K562 (cell line): ENCODE results near the gene SDCBP2. TPM values are rescaled to one million over a fixed set of nuclear protein-coding genes. Genes with fewer than 3 reads are reported as not detected.
A peak's percentile ranks its signal among the peaks of the same experiment; 100 is the strongest.

ENCODE experiments used
- ATAC-seq: fragments of 200-7000 bp; cut with Tn5 transposase; 3 replicates; pipeline ENCODE4 v1.9.1; 2020; ENCODE audit warnings: moderate library complexity
- BruUV-seq: library from RNA; stranded (reverse); fragments of 400-500 nt; replicated peaks from 2 replicates; lab custom pipeline; 2021; lab: Mats Ljungman, UMichigan
- CTCF ChIA-PET: fragments of 300-600 bp; formaldehyde crosslinking; extraction: SDS; loops from one replicate; lab custom pipeline; 2021; ENCODE audit warnings: low intra/inter-chr PET ratio; lab: Yijun Ruan, JAX
- POLR2A ChIA-PET: fragments of 300-600, 350-650 bp; sonication (Branson Sonifier 250); formaldehyde crosslinking; extraction: SDS; loops from one replicate; lab custom pipeline; 2021; ENCODE audit warnings: antibody characterized with exemption, inconsistent platforms; lab: Yijun Ruan, JAX
- DNase-seq, 4 experiments: peaks; one replicate each; pipeline versions ENCODE4 v3.0.0 to v3.0.0-alpha.2; 2011 to 2018; ENCODE audit warnings: low spot score in 3 of 4, mixed read lengths in 3 of 4; ENCODE audit errors: extremely low read depth in 1 of 4
- FAIRE-seq: peaks from 2 replicates; lab custom pipeline; 2011; peaks lifted over from hg19 to GRCh38; lab: Jason Lieb, UNC
- H2AFZ ChIP-seq: 2 replicates; pipeline ENCODE4 v1.6.0; 2011; ENCODE audit warnings: low read depth, low read length, control low read depth, inconsistent platforms
- H3K27ac ChIP-seq: fragments of 200-600 bp; 3 replicates; pipeline ENCODE4 v1.8.0; 2011; ENCODE audit warnings: low read depth, mild to moderate bottlenecking, control low read depth, inconsistent platforms, low read length, moderate library complexity, mixed read lengths; ENCODE audit errors: extremely low read depth
- H3K27me3 ChIP-seq, 2 experiments: fragments of 300-600 bp in 1 of 2; 2 replicates in 1 of 2; 3 replicates in 1 of 2; pipeline versions ENCODE4 v1.6.0 to v1.8.0; 2011; ENCODE audit warnings: inconsistent platforms in 2 of 2, low read length in 2 of 2, mild to moderate bottlenecking in 1 of 2, mixed read lengths in 1 of 2, moderate library complexity in 1 of 2; ENCODE audit not compliant: control insufficient read depth in 2 of 2, insufficient read depth in 2 of 2
- H3K36me3 ChIP-seq: fragments of 300-600 bp; 3 replicates; pipeline ENCODE4 v1.8.0; 2011; ENCODE audit warnings: mild to moderate bottlenecking, low read length, inconsistent platforms; ENCODE audit not compliant: control insufficient read depth, insufficient read depth
- H3K4me1 ChIP-seq, 2 experiments: fragments of 200-600 bp in 1 of 2; replicated peaks in 1 of 2; 2 replicates in 1 of 2; 3 replicates in 1 of 2; pipeline versions ENCODE4 v1.5.1 to v1.8.0; 2011; ENCODE audit warnings: inconsistent platforms in 2 of 2, low read length in 2 of 2, mild to moderate bottlenecking in 1 of 2, mixed read lengths in 1 of 2, moderate library complexity in 1 of 2; ENCODE audit not compliant: control insufficient read depth in 2 of 2, insufficient read depth in 2 of 2
- H3K4me2 ChIP-seq: 2 replicates; pipeline ENCODE4 v1.6.1; 2011; ENCODE audit warnings: low read length, control low read depth, inconsistent platforms, mixed read lengths; ENCODE audit not compliant: insufficient read depth
- H3K4me3 ChIP-seq: fragments of 200-600 bp; sonication (generic), shearing (Covaris generic); 2 replicates; pipeline ENCODE4 v1.5.1; 2016; ENCODE audit warnings: control low read depth, inconsistent platforms
- H3K79me2 ChIP-seq: fragments of 200-600 bp; 3 replicates; pipeline ENCODE4 v1.8.0; 2011; ENCODE audit warnings: low read length, inconsistent platforms; ENCODE audit not compliant: control insufficient read depth, insufficient read depth
- H3K9ac ChIP-seq, 2 experiments: 2 replicates each; pipeline versions ENCODE4 v1.6.0 to v1.6.1; 2011; ENCODE audit warnings: low read depth in 2 of 2, low read length in 2 of 2, control low read depth in 1 of 2, inconsistent platforms in 1 of 2, mild to moderate bottlenecking in 1 of 2, mixed read lengths in 1 of 2; ENCODE audit not compliant: insufficient read depth in 1 of 2
- H3K9me1 ChIP-seq: one replicate; pipeline ENCODE4 v1.6.0; 2011; ENCODE audit warnings: inconsistent platforms, mild to moderate bottlenecking, low read length, moderate library complexity; ENCODE audit not compliant: control insufficient read depth, insufficient read depth
- H3K9me3 ChIP-seq: replicated peaks from 2 replicates; pipeline ENCODE4 v1.5.1; 2011; ENCODE audit warnings: low read depth, low read length, inconsistent platforms; ENCODE audit not compliant: control insufficient read depth, insufficient read depth
- H4K20me1 ChIP-seq: replicated peaks from 2 replicates; pipeline ENCODE4 v1.6.1; 2011; ENCODE audit warnings: low read length, inconsistent platforms, mixed read lengths; ENCODE audit not compliant: control insufficient read depth, insufficient read depth
- E4F1 ChIP-seq: fragments of 250-450 bp; sonication (Bioruptor Pico); IDR thresholded peaks from 2 replicates; pipeline ENCODE4 v1.5.0; 2021; ENCODE audit warnings: mild to moderate bottlenecking, borderline replicate concordance
- LARP7 ChIP-seq: fragments of 450-650 bp; IDR thresholded peaks from 2 replicates; pipeline ENCODE4 v1.6.1; 2016
- LCOR ChIP-seq: sonication (generic); formaldehyde crosslinking; IDR thresholded peaks from 2 replicates; pipeline ENCODE4 v1.8.0; 2022; ENCODE audit warnings: mild to moderate bottlenecking, missing genetic modification reagents
- MBD2 ChIP-seq: sonication (generic); IDR thresholded peaks from 2 replicates; pipeline ENCODE4 v1.6.1; 2016; ENCODE audit warnings: low read depth, borderline replicate concordance
- MEF2A ChIP-seq: IDR thresholded peaks from 2 replicates; pipeline ENCODE4 v1.6.1; 2011; ENCODE audit warnings: low read depth, mild to moderate bottlenecking, low read length, moderate library complexity; ENCODE audit not compliant: control insufficient read depth
- NR2C2 ChIP-seq, 2 experiments: fragments of 200-800 bp in 1 of 2; sonication (Bioruptor generic) in 1 of 2; sonication (generic) in 1 of 2; formaldehyde crosslinking in 1 of 2; IDR thresholded peaks; 2 replicates each; pipeline versions ENCODE4 v1.6.1 to v1.8.0; 2016 to 2022; ENCODE audit warnings: mild to moderate bottlenecking in 1 of 2, missing compliant biosample characterization in 1 of 2, missing genetic modification characterization in 1 of 2, missing genetic modification reagents in 1 of 2
- POLR2AphosphoS2 ChIP-seq: IDR thresholded peaks from 2 replicates; pipeline ENCODE4 v1.6.1; 2012; ENCODE audit warnings: low read length, improper control_type of control experiment
- SIX5 ChIP-seq, 2 experiments: IDR thresholded peaks; 2 replicates each; pipeline ENCODE4 v1.6.1; 2011; ENCODE audit warnings: low read length in 2 of 2, borderline replicate concordance in 1 of 2, low read depth in 1 of 2, mild to moderate bottlenecking in 1 of 2, moderate library complexity in 1 of 2; ENCODE audit not compliant: insufficient read depth in 1 of 2
- SPI1 ChIP-seq: IDR thresholded peaks from 2 replicates; pipeline ENCODE4 v1.6.1; 2011; ENCODE audit warnings: low read depth, low read length, control low read depth, borderline replicate concordance
- ZNF696 ChIP-seq: fragments of 250-450 bp; sonication (Bioruptor Pico); conservative IDR thresholded peaks from 2 replicates; pipeline ENCODE4 v1.4.0; 2020; ENCODE audit warnings: mild to moderate bottlenecking, moderate library complexity
- ZNF717 ChIP-seq: fragments of 250-450 bp; sonication (Bioruptor Pico); IDR thresholded peaks from 2 replicates; pipeline ENCODE4 v1.5.0; 2021
- ZNF76 ChIP-seq: fragments of 250-450 bp; sonication (Bioruptor Pico); IDR thresholded peaks from 2 replicates; pipeline ENCODE4 v1.4.0; 2020; ENCODE audit warnings: mild to moderate bottlenecking, moderate library complexity, borderline replicate concordance
- WGBS: fragments of 100-300 bp; shearing (Covaris generic); methylation state at CpG from one replicate; pipeline ENCODE4 v1.1.6; 2016; ENCODE audit warnings: low coverage, mixed read lengths; ENCODE audit not compliant: insufficient coverage; ENCODE audit errors: missing lambda C conversion rate; 5-methylcytosine and 5-hydroxymethylcytosine counted together
- in situ Hi-C: fragments of 300-500 bp; cut with MboI; formaldehyde crosslinking; loops from 4 replicates; pipeline ENCODE4 v1.15.0; 2018; ENCODE audit warnings: inconsistent platforms, mixed read lengths
- intact Hi-C: fragments of 100-400 bp; cut with micrococcal nuclease; formaldehyde crosslinking; loops from 2 replicates; pipeline ENCODE4 v1.14.2; 2022
- polyA plus RNA-seq, 8 experiments: library from polyadenylated mRNA; depleted of rRNA in 4 of 8; stranded (reverse) in 5 of 8; unstranded in 3 of 8; fragments of >200 nt; fragmentation: Nextera tagmentation in 2 of 8; fragmentation: Illumina TruSeq in 1 of 8; extraction: Ambion mirVana in 2 of 8; extraction: Trizol in 1 of 8; gene quantifications; 2 replicates each; pipeline versions ENCODE4 v1.2.1 to v1.2.3, GENCODE V29; 2011 to 2014; ENCODE audit warnings: inconsistent platforms in 1 of 8, missing spikeins in 1 of 8
- total RNA-seq, 7 experiments: library from RNA; depleted of rRNA in 6 of 7; stranded (reverse); fragments of >200 nt in 6 of 7; fragmentation: Illumina TruSeq in 2 of 7; extraction: Trizol in 2 of 7; gene quantifications; 2 replicates each; pipeline versions ENCODE4 v1.2.1 to v1.2.3, GENCODE V29; 2011 to 2021; ENCODE audit warnings: low replicate concordance in 1 of 7

SDCBP2 gene
- total and polyA plus RNA-seq, 9 of the 15 experiments (the other 6 are each of a cell fraction or from before 2014, with no cell fraction given): 0.06 to 1.2 (median 0.80) TPM

GRCh38 chr20:1323256-1323655, 5.7 kb downstream of the SDCBP2 start (continued):
- TF ChIP-seq SIX5 (IDR thresholded peaks at IDR 0.05; ENCODE audit: borderline replicate concordance in 1 of 2, insufficient read depth in 1 of 2, low read depth in 1 of 2, low read length in 2 of 2) (no peak), LARP7 (no peak), MEF2A (no peak), NR2C2 (CRISPR knock-in tag; IDR thresholded peaks at IDR 0.05) (no peak), NR2C2 (tag; IDR thresholded peaks at IDR 0.05) (no peak), MBD2 (no peak)

- H3K9me3 ChIP-seq: no peaks in the 10 kb centered on the region
- H3K27ac ChIP-seq: no peak overlapping the region
- H3K9ac ChIP-seq: peak overlapping the region in 1 of 2 experiments; percentile 37; a peak in 1 of 4 replicates
- peaks cover 16 to 23% of the 10 kb centered on the region in 2 experiments; a peak in 4 of 5 replicates for H3K4me1 ChIP-seq
- H2AFZ ChIP-seq: no peak overlapping the region
- ChIA-PET CTCF (no interaction called here), POLR2A (interaction anchor here (0.8 kb wide), 3 partner anchors 9 to 70 kb away, joined by 3 to 4 read pairs (median 3); partner anchors contain the start of gene FKBP1A)
- no TSS peak for BruUV-seq
- no peak overlapping the region for H3K4me2 ChIP-seq
- FAIRE-seq: no peak
- no peaks in the 10 kb centered on the region for H3K9me1 ChIP-seq
- intact Hi-C loops (loop anchor here (10.0 kb wide), 1 partner anchor 142 kb away; the partner anchor contains the start of gene NSFL1C), in situ Hi-C loops (no loop called here)
- H4K20me1 ChIP-seq: peaks cover 7% of the 10 kb centered on the region; the same call in 1 of the 2 replicates
- H3K27me3 ChIP-seq: no peaks in the 10 kb centered on the region
- H3K79me2 ChIP-seq: peaks cover 25% of the 10 kb centered on the region
- TF ChIP-seq ZNF717 (CRISPR knock-in tag): no peak
- no peak for TF ChIP-seq ZNF696 (CRISPR knock-in tag)
- no peak for TF ChIP-seq SPI1
- TF ChIP-seq LCOR (CRISPR knock-in tag): no peak
- no peak for TF ChIP-seq E4F1 (CRISPR knock-in tag)
- TF ChIP-seq POLR2AphosphoS2: no peak
- TF ChIP-seq ZNF76 (CRISPR knock-in tag): no peak
- no peak for ATAC-seq
- 0 out of 3 replicates have a peak, but pooled peaks cover 5% of the 10 kb centered on the region for H3K36me3 ChIP-seq
- no peak for DNase-seq
- WGBS: 66% methylated on average over 7 of the region's 11 CpGs
- no peak overlapping the region for H3K4me3 ChIP-seq
Observed at GRCh38 chr20:1322511-1323245, 6.3 kb downstream of the SDCBP2 start.
